WI38 (cell line): ENCODE data around the gene STARD3.
"Not testable (repeated sequence)": the region's sequence is repeated elsewhere in the genome, so short reads cannot be mapped to it uniquely, and the experiment has no call there.

Experiments
- H3K4me3 ChIP-seq: 2 replicates; pipeline ENCODE4 v1.5.1; 2011; ENCODE audit warnings: low read depth, mild to moderate bottlenecking, control low read depth, low read length
- CTCF ChIP-seq: IDR thresholded peaks from 2 replicates; pipeline ENCODE4 v1.5.1; 2012; ENCODE audit warnings: low read depth, mild to moderate bottlenecking, control low read depth, low read length

The STARD3 gene

GRCh38 chr17:39704821-39705551 is 68.0 kb downstream of the STARD3 start:
- peak; percentile 26; the same call in 1 of the 2 replicates for TF ChIP-seq CTCF
- H3K4me3 ChIP-seq = no peak overlapping the region

GRCh38 chr17:39705786-39706348 is 68.9 kb downstream of the STARD3 start:
- no peak overlapping the region for H3K4me3 ChIP-seq
- no peak for TF ChIP-seq CTCF

GRCh38 chr17:39706383-39706782 is 69.4 kb downstream of the STARD3 start:
- TF ChIP-seq CTCF = no peak
- H3K4me3 ChIP-seq = no peak overlapping the region

- no peak for TF ChIP-seq CTCF
- H3K4me3 ChIP-seq = no peak overlapping the region
These were observed 70.0 kb downstream of the STARD3 start for GRCh38 chr17:39706921-39707337.

- no peak overlapping the region for H3K4me3 ChIP-seq
- TF ChIP-seq CTCF = no peak
These were observed 72.5 kb downstream of the STARD3 start for GRCh38 chr17:39709319-39709997.

- TF ChIP-seq CTCF = no peak
- no peak overlapping the region for H3K4me3 ChIP-seq
These were observed 73.3 kb downstream of the STARD3 start for GRCh38 chr17:39709998-39710964.

GRCh38 chr17:39711071-39711470 is 74.1 kb downstream of the STARD3 start:
- H3K4me3 ChIP-seq = not testable (repeated sequence)
